Measurements from ENCODE around the gene HAX1. TPM values are rescaled to one million over a fixed set of nuclear protein-coding genes. Genes with fewer than 3 reads are reported as not detected.
A peak's percentile ranks its signal among the peaks of the same experiment; 100 is the strongest.

HAX1 gene
- total and polyA plus RNA-seq, 10 of the 15 experiments (the other 5 are each of a cell fraction or from before 2014, with no cell fraction given): 95.3 to 288 (median 147) TPM

- TF ChIP-seq, protein P1, sequence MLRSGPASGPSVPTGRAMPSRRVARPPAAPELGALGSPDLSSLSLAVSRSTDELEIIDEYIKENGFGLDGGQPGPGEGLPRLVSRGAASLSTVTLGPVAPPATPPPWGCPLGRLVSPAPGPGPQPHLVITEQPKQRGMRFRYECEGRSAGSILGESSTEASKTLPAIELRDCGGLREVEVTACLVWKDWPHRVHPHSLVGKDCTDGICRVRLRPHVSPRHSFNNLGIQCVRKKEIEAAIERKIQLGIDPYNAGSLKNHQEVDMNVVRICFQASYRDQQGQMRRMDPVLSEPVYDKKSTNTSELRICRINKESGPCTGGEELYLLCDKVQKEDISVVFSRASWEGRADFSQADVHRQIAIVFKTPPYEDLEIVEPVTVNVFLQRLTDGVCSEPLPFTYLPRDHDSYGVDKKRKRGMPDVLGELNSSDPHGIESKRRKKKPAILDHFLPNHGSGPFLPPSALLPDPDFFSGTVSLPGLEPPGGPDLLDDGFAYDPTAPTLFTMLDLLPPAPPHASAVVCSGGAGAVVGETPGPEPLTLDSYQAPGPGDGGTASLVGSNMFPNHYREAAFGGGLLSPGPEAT (IDR thresholded peaks at IDR 0.05; ENCODE audit: low read depth): peak; percentile 47; the same call in 1 of the 2 replicates
Measured at GRCh38 chr1:154324669-154325582, 52.5 kb downstream of the HAX1 start, which contains the start of gene ATP8B2 (continued).

Small RNA genes within 50 kb of the gene (small RNA-seq; reads per million reads assigned to genes)
- gene RF00273 (not detected), gene RNU6-121P (not detected), gene RNU6-239P (not detected), gene SNORA58B (not detected)

Other genes starting within 250 kb of the HAX1 start
Only the 7 nearest of the 9 such genes appear.
- gene NUP210L, start 117.6 kb upstream of the HAX1 start, total RNA-seq (2014; rRNA removed): under 0.01 TPM in 1 of 2 replicates, not detected in the other
- gene NUP210L, start 117.6 kb upstream of the HAX1 start, total RNA-seq (2014; rRNA removed; fragmentation: Illumina TruSeq; extraction: Trizol): not detected in 2 replicates
- not detected in 2 replicates for gene NUP210L, start 117.6 kb upstream of the HAX1 start, total RNA-seq (2021)
- gene NUP210L, start 117.6 kb upstream of the HAX1 start, polyA plus RNA-seq (2011; rRNA removed): 0.03 TPM in 1 of 2 replicates, not detected in the other
- 0.04 TPM in 1 of 2 replicates, not detected in the other for gene NUP210L, start 117.6 kb upstream of the HAX1 start, polyA plus RNA-seq (2014; fragmentation: Illumina TruSeq; extraction: Trizol)
- gene NUP210L, start 117.6 kb upstream of the HAX1 start, polyA plus RNA-seq (2014; fragmentation: Nextera tagmentation; extraction: Ambion mirVana): not detected
- gene NUP210L, start 117.6 kb upstream of the HAX1 start, polyA plus RNA-seq (2014; rRNA removed): not detected in 2 replicates
- gene NUP210L, start 117.6 kb upstream of the HAX1 start, polyA plus RNA-seq (2016; fragmentation: Nextera tagmentation; extraction: Ambion mirVana): under 1 TPM; 0.07 to 0.08 TPM
- gene TPM3, start 80.5 kb upstream of the HAX1 start, total RNA-seq (2014; rRNA removed): 405 and 502 TPM in 2 replicates
- 411 and 420 TPM in 2 replicates for gene TPM3, start 80.5 kb upstream of the HAX1 start, total RNA-seq (2014; rRNA removed; fragmentation: Illumina TruSeq; extraction: Trizol)
- 545 and 553 TPM in 2 replicates for gene TPM3, start 80.5 kb upstream of the HAX1 start, total RNA-seq (2021)
- gene TPM3, start 80.5 kb upstream of the HAX1 start, polyA plus RNA-seq (2011; rRNA removed): 656 and 917 TPM in 2 replicates
- gene TPM3, start 80.5 kb upstream of the HAX1 start, polyA plus RNA-seq (2014; fragmentation: Illumina TruSeq; extraction: Trizol): 597 and 607 TPM in 2 replicates
- gene TPM3, start 80.5 kb upstream of the HAX1 start, polyA plus RNA-seq (2014; fragmentation: Nextera tagmentation; extraction: Ambion mirVana): 100 to 1,000 TPM; 270 to 321 TPM
- 414 and 456 TPM in 2 replicates for gene TPM3, start 80.5 kb upstream of the HAX1 start, polyA plus RNA-seq (2014; rRNA removed)
- 100 to 1,000 TPM; 732 to 759 TPM for gene TPM3, start 80.5 kb upstream of the HAX1 start, polyA plus RNA-seq (2016; fragmentation: Nextera tagmentation; extraction: Ambion mirVana)
- gene CFAP141, start 66.3 kb upstream of the HAX1 start, total RNA-seq (2014; rRNA removed): not detected in 2 replicates
- not detected in 2 replicates for gene CFAP141, start 66.3 kb upstream of the HAX1 start, total RNA-seq (2014; rRNA removed; fragmentation: Illumina TruSeq; extraction: Trizol)
- gene CFAP141, start 66.3 kb upstream of the HAX1 start, total RNA-seq (2021): not detected in 2 replicates
- gene CFAP141, start 66.3 kb upstream of the HAX1 start, polyA plus RNA-seq (2011; rRNA removed): not detected in 2 replicates
- not detected in 2 replicates for gene CFAP141, start 66.3 kb upstream of the HAX1 start, polyA plus RNA-seq (2014; fragmentation: Illumina TruSeq; extraction: Trizol)
- gene CFAP141, start 66.3 kb upstream of the HAX1 start, polyA plus RNA-seq (2014; fragmentation: Nextera tagmentation; extraction: Ambion mirVana): not detected
- not detected in 2 replicates for gene CFAP141, start 66.3 kb upstream of the HAX1 start, polyA plus RNA-seq (2014; rRNA removed)
- gene CFAP141, start 66.3 kb upstream of the HAX1 start, polyA plus RNA-seq (2016; fragmentation: Nextera tagmentation; extraction: Ambion mirVana): not detected
- 56.6 and 58.7 TPM in 2 replicates for gene UBAP2L, start 51.7 kb upstream of the HAX1 start, total RNA-seq (2014; rRNA removed)
- 69.6 and 75.8 TPM in 2 replicates for gene UBAP2L, start 51.7 kb upstream of the HAX1 start, total RNA-seq (2014; rRNA removed; fragmentation: Illumina TruSeq; extraction: Trizol)
- 163 and 171 TPM in 2 replicates for gene UBAP2L, start 51.7 kb upstream of the HAX1 start, total RNA-seq (2021)
- gene UBAP2L, start 51.7 kb upstream of the HAX1 start, polyA plus RNA-seq (2011; rRNA removed): 86.2 and 185 TPM in 2 replicates
- gene UBAP2L, start 51.7 kb upstream of the HAX1 start, polyA plus RNA-seq (2014; fragmentation: Illumina TruSeq; extraction: Trizol): 164 and 180 TPM in 2 replicates
- gene UBAP2L, start 51.7 kb upstream of the HAX1 start, polyA plus RNA-seq (2014; fragmentation: Nextera tagmentation; extraction: Ambion mirVana): 10 to 100 TPM; 49.9 to 53.3 TPM
- 140 and 151 TPM in 2 replicates for gene UBAP2L, start 51.7 kb upstream of the HAX1 start, polyA plus RNA-seq (2014; rRNA removed)
- 100 to 1,000 TPM; 181 to 198 TPM for gene UBAP2L, start 51.7 kb upstream of the HAX1 start, polyA plus RNA-seq (2016; fragmentation: Nextera tagmentation; extraction: Ambion mirVana)
- not detected in 2 replicates for gene AQP10, start 48.5 kb downstream of the HAX1 start, total RNA-seq (2014; rRNA removed)
- not detected in 2 replicates for gene AQP10, start 48.5 kb downstream of the HAX1 start, total RNA-seq (2014; rRNA removed; fragmentation: Illumina TruSeq; extraction: Trizol)
- not detected in 2 replicates for gene AQP10, start 48.5 kb downstream of the HAX1 start, total RNA-seq (2021)
- not detected in 2 replicates for gene AQP10, start 48.5 kb downstream of the HAX1 start, polyA plus RNA-seq (2011; rRNA removed)
- gene AQP10, start 48.5 kb downstream of the HAX1 start, polyA plus RNA-seq (2014; fragmentation: Illumina TruSeq; extraction: Trizol): not detected in 2 replicates
- not detected for gene AQP10, start 48.5 kb downstream of the HAX1 start, polyA plus RNA-seq (2014; fragmentation: Nextera tagmentation; extraction: Ambion mirVana)
- gene AQP10, start 48.5 kb downstream of the HAX1 start, polyA plus RNA-seq (2014; rRNA removed): not detected in 2 replicates
- gene AQP10, start 48.5 kb downstream of the HAX1 start, polyA plus RNA-seq (2016; fragmentation: Nextera tagmentation; extraction: Ambion mirVana): not detected
- 51.1 and 61.8 TPM in 2 replicates for gene ATP8B2, start 52.9 kb downstream of the HAX1 start, total RNA-seq (2014; rRNA removed)
- gene ATP8B2, start 52.9 kb downstream of the HAX1 start, total RNA-seq (2014; rRNA removed; fragmentation: Illumina TruSeq; extraction: Trizol): 20.1 and 21.2 TPM in 2 replicates
- gene ATP8B2, start 52.9 kb downstream of the HAX1 start, total RNA-seq (2021): 37.1 and 39.7 TPM in 2 replicates
- gene ATP8B2, start 52.9 kb downstream of the HAX1 start, polyA plus RNA-seq (2011; rRNA removed): 4.5 and 6.1 TPM in 2 replicates
- 15.2 and 20.2 TPM in 2 replicates for gene ATP8B2, start 52.9 kb downstream of the HAX1 start, polyA plus RNA-seq (2014; fragmentation: Illumina TruSeq; extraction: Trizol)
- gene ATP8B2, start 52.9 kb downstream of the HAX1 start, polyA plus RNA-seq (2014; fragmentation: Nextera tagmentation; extraction: Ambion mirVana): under 1 TPM; 0.44 to 0.82 TPM
- gene ATP8B2, start 52.9 kb downstream of the HAX1 start, polyA plus RNA-seq (2014; rRNA removed): 38.8 and 51.7 TPM in 2 replicates
- gene ATP8B2, start 52.9 kb downstream of the HAX1 start, polyA plus RNA-seq (2016; fragmentation: Nextera tagmentation; extraction: Ambion mirVana): 1 to 10 TPM; 7.8 to 9.7 TPM
- gene IL6R, start 132.7 kb downstream of the HAX1 start, total RNA-seq (2014; rRNA removed): 29.3 and 31.9 TPM in 2 replicates
- 17.4 and 18.2 TPM in 2 replicates for gene IL6R, start 132.7 kb downstream of the HAX1 start, total RNA-seq (2014; rRNA removed; fragmentation: Illumina TruSeq; extraction: Trizol)
- 37.7 and 43.4 TPM in 2 replicates for gene IL6R, start 132.7 kb downstream of the HAX1 start, total RNA-seq (2021)
- gene IL6R, start 132.7 kb downstream of the HAX1 start, polyA plus RNA-seq (2011; rRNA removed): 4.0 and 6.1 TPM in 2 replicates
- 21.7 and 23.9 TPM in 2 replicates for gene IL6R, start 132.7 kb downstream of the HAX1 start, polyA plus RNA-seq (2014; fragmentation: Illumina TruSeq; extraction: Trizol)
- 1 to 10 TPM; 1.9 to 3.9 TPM for gene IL6R, start 132.7 kb downstream of the HAX1 start, polyA plus RNA-seq (2014; fragmentation: Nextera tagmentation; extraction: Ambion mirVana)
- 34.0 and 45.3 TPM in 2 replicates for gene IL6R, start 132.7 kb downstream of the HAX1 start, polyA plus RNA-seq (2014; rRNA removed)
- 10 to 100 TPM; 16.5 to 16.8 TPM for gene IL6R, start 132.7 kb downstream of the HAX1 start, polyA plus RNA-seq (2016; fragmentation: Nextera tagmentation; extraction: Ambion mirVana)